ENCODE results near the gene PWWP2B. TPM values are rescaled to one million over a fixed set of nuclear protein-coding genes. Genes with fewer than 3 reads are reported as not detected.
"Not testable (repeated sequence)": the region's sequence is repeated elsewhere in the genome, so short reads cannot be mapped to it uniquely, and the experiment has no call there.

The PWWP2B gene
- total and polyA plus RNA-seq, 4 donors: 2.0 to 8.7 (median 5.2) TPM

- ATAC-seq (ENCODE audit: low FRiP score): peak; percentile 11
Observed at GRCh38 chr10:132431537-132432175, 34.7 kb downstream of the PWWP2B start.

GRCh38 chr10:132432176-132432540 is 35.2 kb downstream of the PWWP2B start:
- no peaks in the 10 kb centered on the region for H3K27me3 ChIP-seq (ENCODE audit: control insufficient read depth in 1 of 2, insufficient read depth in 2 of 2, low read length in 1 of 2)
- no peaks in the 10 kb centered on the region for H3K36me3 ChIP-seq (ENCODE audit: control insufficient read depth in 1 of 2, insufficient read depth in 2 of 2, low read length in 1 of 2)
- H3K9me3 ChIP-seq (ENCODE audit: control insufficient read depth, low read length): no peaks in the 10 kb centered on the region
- ATAC-seq (ENCODE audit: low FRiP score) (no peak), DNase-seq (no peak)
- WGBS, 2 donors: 95 to 98% methylated on average over 12 of the region's 12 CpGs
- no peaks in the 10 kb centered on the region for H3K4me1 ChIP-seq (ENCODE audit: control insufficient read depth in 1 of 2, insufficient read depth in 2 of 2, low read length in 2 of 2)
- H3K4me3 ChIP-seq (ENCODE audit: low read length in 2 of 2): no peak overlapping the region
- no peak overlapping the region for H3K27ac ChIP-seq (ENCODE audit: low read depth in 1 of 2, low read length in 2 of 2)
- intact Hi-C loops (cut with DNase I): no loop called here

More at GRCh38 chr10:132431537-132432175, 34.7 kb downstream of the PWWP2B start:
- no peaks in the 10 kb centered on the region for H3K4me1 ChIP-seq (ENCODE audit: control insufficient read depth in 1 of 2, insufficient read depth in 2 of 2, low read length in 2 of 2)
- H3K27me3 ChIP-seq (ENCODE audit: control insufficient read depth in 1 of 2, insufficient read depth in 2 of 2, low read length in 1 of 2): no peaks in the 10 kb centered on the region
- H3K36me3 ChIP-seq (ENCODE audit: control insufficient read depth in 1 of 2, insufficient read depth in 2 of 2, low read length in 1 of 2): no peaks in the 10 kb centered on the region
- 93 to 94% methylated on average over 9 to 12 of the region's 12 CpGs for WGBS, 2 donors
- H3K9me3 ChIP-seq (ENCODE audit: control insufficient read depth, low read length): no peaks in the 10 kb centered on the region
- intact Hi-C loops (cut with DNase I): no loop called here
- no peak for DNase-seq
- H3K27ac ChIP-seq (ENCODE audit: low read depth in 1 of 2, low read length in 2 of 2): no peak overlapping the region
- H3K4me3 ChIP-seq (ENCODE audit: low read length in 2 of 2): no peak overlapping the region

GRCh38 chr10:132433671-132434340 is 36.8 kb downstream of the PWWP2B start:
- Histone ChIP-seq H3K4me3 (ENCODE audit: low read length in 2 of 2) (no peak overlapping the region), H3K27me3 (ENCODE audit: control insufficient read depth in 1 of 2, insufficient read depth in 2 of 2, low read length in 1 of 2) (no peaks in the 10 kb centered on the region), H3K4me1 (ENCODE audit: control insufficient read depth in 1 of 2, insufficient read depth in 2 of 2, low read length in 2 of 2) (no peaks in the 10 kb centered on the region), H3K36me3 (ENCODE audit: control insufficient read depth in 1 of 2, insufficient read depth in 2 of 2, low read length in 1 of 2) (no peaks in the 10 kb centered on the region), H3K27ac (ENCODE audit: low read depth in 1 of 2, low read length in 2 of 2) (no peak overlapping the region), H3K9me3 (ENCODE audit: control insufficient read depth, low read length) (no peaks in the 10 kb centered on the region)
- DNase-seq (no peak), ATAC-seq (ENCODE audit: low FRiP score) (no peak)
- 91 to 97% methylated on average over 21 of the region's 21 CpGs for WGBS, 2 donors
- intact Hi-C loops (cut with DNase I): no loop called here

GRCh38 chr10:132434405-132435005 is 37.5 kb downstream of the PWWP2B start:
- Histone ChIP-seq H3K9me3 (ENCODE audit: control insufficient read depth, low read length) (no peaks in the 10 kb centered on the region), H3K27me3 (ENCODE audit: control insufficient read depth in 1 of 2, insufficient read depth in 2 of 2, low read length in 1 of 2) (no peaks in the 10 kb centered on the region), H3K27ac (ENCODE audit: low read depth in 1 of 2, low read length in 2 of 2) (no peak overlapping the region), H3K4me3 (ENCODE audit: low read length in 2 of 2) (no peak overlapping the region), H3K36me3 (ENCODE audit: control insufficient read depth in 1 of 2, insufficient read depth in 2 of 2, low read length in 1 of 2) (no peaks in the 10 kb centered on the region), H3K4me1 (ENCODE audit: control insufficient read depth in 1 of 2, insufficient read depth in 2 of 2, low read length in 2 of 2) (no peaks in the 10 kb centered on the region)
- DNase-seq: peak in 1 of 2 donors; percentile 82
- 81 to 85% methylated on average over 12 of the region's 12 CpGs for WGBS, 2 donors
- ATAC-seq (ENCODE audit: low FRiP score): no peak
- intact Hi-C loops (cut with DNase I): no loop called here

- H3K36me3 ChIP-seq (ENCODE audit: control insufficient read depth in 1 of 2, insufficient read depth in 2 of 2, low read length in 1 of 2); H3K4me1 ChIP-seq (ENCODE audit: control insufficient read depth in 1 of 2, insufficient read depth in 2 of 2, low read length in 2 of 2); H3K4me3 ChIP-seq (ENCODE audit: low read length in 2 of 2); intact Hi-C loops (cut with DNase I); H3K9me3 ChIP-seq (ENCODE audit: control insufficient read depth, low read length); H3K27ac ChIP-seq (ENCODE audit: low read depth in 1 of 2, low read length in 2 of 2); ATAC-seq (ENCODE audit: low FRiP score); DNase-seq; H3K27me3 ChIP-seq (ENCODE audit: control insufficient read depth in 1 of 2, insufficient read depth in 2 of 2, low read length in 1 of 2): not testable (repeated sequence)
- 95 to 96% methylated on average over 5 of the region's 5 CpGs for WGBS, 2 donors
Observed at GRCh38 chr10:132435320-132435719, 38.3 kb downstream of the PWWP2B start.

- intact Hi-C loops (cut with DNase I); H3K9me3 ChIP-seq (ENCODE audit: control insufficient read depth, low read length); H3K27ac ChIP-seq (ENCODE audit: low read depth in 1 of 2, low read length in 2 of 2); H3K4me3 ChIP-seq (ENCODE audit: low read length in 2 of 2); H3K36me3 ChIP-seq (ENCODE audit: control insufficient read depth in 1 of 2, insufficient read depth in 2 of 2, low read length in 1 of 2); H3K4me1 ChIP-seq (ENCODE audit: control insufficient read depth in 1 of 2, insufficient read depth in 2 of 2, low read length in 2 of 2); ATAC-seq (ENCODE audit: low FRiP score); DNase-seq; H3K27me3 ChIP-seq (ENCODE audit: control insufficient read depth in 1 of 2, insufficient read depth in 2 of 2, low read length in 1 of 2): not testable (repeated sequence)
- 97 to 100% methylated on average over 2 to 3 of the region's 3 CpGs for WGBS, 2 donors
Observed at GRCh38 chr10:132436096-132436495, 39.1 kb downstream of the PWWP2B start.

GRCh38 chr10:132436861-132437410 is 39.9 kb downstream of the PWWP2B start:
- ATAC-seq (ENCODE audit: low FRiP score) (no peak), DNase-seq (no peak)
- H3K27me3 ChIP-seq (ENCODE audit: control insufficient read depth in 1 of 2, insufficient read depth in 2 of 2, low read length in 1 of 2): no peaks in the 10 kb centered on the region
- no peak overlapping the region for H3K4me3 ChIP-seq (ENCODE audit: low read length in 2 of 2)
- H3K4me1 ChIP-seq (ENCODE audit: control insufficient read depth in 1 of 2, insufficient read depth in 2 of 2, low read length in 2 of 2): no peaks in the 10 kb centered on the region
- no peaks in the 10 kb centered on the region for H3K36me3 ChIP-seq (ENCODE audit: control insufficient read depth in 1 of 2, insufficient read depth in 2 of 2, low read length in 1 of 2)
- WGBS, 2 donors: 91 to 93% methylated on average over 15 of the region's 15 CpGs
- H3K27ac ChIP-seq (ENCODE audit: low read depth in 1 of 2, low read length in 2 of 2): no peak overlapping the region
- intact Hi-C loops (cut with DNase I): no loop called here
- H3K9me3 ChIP-seq (ENCODE audit: control insufficient read depth, low read length): no peaks in the 10 kb centered on the region

- ATAC-seq (ENCODE audit: low FRiP score) (no peak), DNase-seq (no peak)
- H3K4me3 ChIP-seq (ENCODE audit: low read length in 2 of 2): no peak overlapping the region
- no peak overlapping the region for H3K27ac ChIP-seq (ENCODE audit: low read depth in 1 of 2, low read length in 2 of 2)
- no peaks in the 10 kb centered on the region for H3K4me1 ChIP-seq (ENCODE audit: control insufficient read depth in 1 of 2, insufficient read depth in 2 of 2, low read length in 2 of 2)
- no peaks in the 10 kb centered on the region for H3K9me3 ChIP-seq (ENCODE audit: control insufficient read depth, low read length)
- intact Hi-C loops (cut with DNase I): no loop called here
- H3K27me3 ChIP-seq (ENCODE audit: control insufficient read depth in 1 of 2, insufficient read depth in 2 of 2, low read length in 1 of 2): no peaks in the 10 kb centered on the region
- H3K36me3 ChIP-seq (ENCODE audit: control insufficient read depth in 1 of 2, insufficient read depth in 2 of 2, low read length in 1 of 2): no peaks in the 10 kb centered on the region
- 93 to 95% methylated on average over 12 to 13 of the region's 13 CpGs for WGBS, 2 donors
Observed at GRCh38 chr10:132437541-132437950, 40.5 kb downstream of the PWWP2B start.
